ENCODE data around the gene HEXD.

HEXD gene

GRCh38 chr17:82433560-82434215 is 15.5 kb downstream of the HEXD start:
- TF ChIP-seq CTCF (IDR thresholded peaks at IDR 0.05): no peak

- no peak for TF ChIP-seq CTCF (IDR thresholded peaks at IDR 0.05)
These were observed 16.0 kb downstream of the HEXD start for GRCh38 chr17:82434216-82434565.

- TF ChIP-seq CTCF (IDR thresholded peaks at IDR 0.05): no peak
These were observed 17.0 kb downstream of the HEXD start for GRCh38 chr17:82435103-82435502.

GRCh38 chr17:82435601-82436583 is 17.7 kb downstream of the HEXD start:
- TF ChIP-seq CTCF (IDR thresholded peaks at IDR 0.05): no peak

- no peak for TF ChIP-seq CTCF (IDR thresholded peaks at IDR 0.05)
These were observed 18.6 kb downstream of the HEXD start for GRCh38 chr17:82436601-82437324.

GRCh38 chr17:82437325-82437668 is 19.1 kb downstream of the HEXD start:
- no peak for TF ChIP-seq CTCF (IDR thresholded peaks at IDR 0.05)

- no peak for TF ChIP-seq CTCF (IDR thresholded peaks at IDR 0.05)
These were observed 20.4 kb downstream of the HEXD start for GRCh38 chr17:82438401-82439193.
